Ishikawa (cell line): ENCODE measurements around the gene FAM20C.

Experiments
- CEBPB ChIP-seq: IDR thresholded peaks from 2 replicates; pipeline ENCODE4 v1.6.1; 2012
- CREB1 ChIP-seq: IDR thresholded peaks from 2 replicates; pipeline ENCODE4 v1.6.1; 2012; ENCODE audit warnings: low read depth
- EP300 ChIP-seq: IDR thresholded peaks from 2 replicates; pipeline ENCODE4 v1.6.1; 2012; ENCODE audit warnings: borderline replicate concordance
- FOXM1 ChIP-seq: IDR thresholded peaks from 2 replicates; pipeline ENCODE4 v1.6.1; 2012; ENCODE audit warnings: low read depth, borderline replicate concordance
- RAD21 ChIP-seq: IDR thresholded peaks from 2 replicates; pipeline ENCODE4 v1.6.1; 2012; ENCODE audit warnings: low read depth
- TAF1 ChIP-seq: IDR thresholded peaks from 2 replicates; pipeline ENCODE4 v1.6.1; 2012; ENCODE audit warnings: low read depth, mild to moderate bottlenecking
- TCF12 ChIP-seq: IDR thresholded peaks from 2 replicates; pipeline ENCODE4 v1.6.1; 2012; ENCODE audit warnings: low read depth
- TEAD4 ChIP-seq: IDR thresholded peaks from 2 replicates; pipeline ENCODE4 v1.6.1; 2012
- YY1 ChIP-seq: IDR thresholded peaks from 2 replicates; pipeline ENCODE4 v1.6.1; 2012; ENCODE audit warnings: low read depth
- ZBTB7A ChIP-seq: IDR thresholded peaks from 2 replicates; pipeline ENCODE4 v1.6.1; 2012; ENCODE audit warnings: low read depth
- TF ChIP-seq, protein P1 (sequence below): IDR thresholded peaks from 2 replicates; pipeline ENCODE4 v1.6.1; 2012
- TF ChIP-seq, protein P2 (sequence below): IDR thresholded peaks from 2 replicates; pipeline ENCODE4 v1.6.1; 2012

DNA sequence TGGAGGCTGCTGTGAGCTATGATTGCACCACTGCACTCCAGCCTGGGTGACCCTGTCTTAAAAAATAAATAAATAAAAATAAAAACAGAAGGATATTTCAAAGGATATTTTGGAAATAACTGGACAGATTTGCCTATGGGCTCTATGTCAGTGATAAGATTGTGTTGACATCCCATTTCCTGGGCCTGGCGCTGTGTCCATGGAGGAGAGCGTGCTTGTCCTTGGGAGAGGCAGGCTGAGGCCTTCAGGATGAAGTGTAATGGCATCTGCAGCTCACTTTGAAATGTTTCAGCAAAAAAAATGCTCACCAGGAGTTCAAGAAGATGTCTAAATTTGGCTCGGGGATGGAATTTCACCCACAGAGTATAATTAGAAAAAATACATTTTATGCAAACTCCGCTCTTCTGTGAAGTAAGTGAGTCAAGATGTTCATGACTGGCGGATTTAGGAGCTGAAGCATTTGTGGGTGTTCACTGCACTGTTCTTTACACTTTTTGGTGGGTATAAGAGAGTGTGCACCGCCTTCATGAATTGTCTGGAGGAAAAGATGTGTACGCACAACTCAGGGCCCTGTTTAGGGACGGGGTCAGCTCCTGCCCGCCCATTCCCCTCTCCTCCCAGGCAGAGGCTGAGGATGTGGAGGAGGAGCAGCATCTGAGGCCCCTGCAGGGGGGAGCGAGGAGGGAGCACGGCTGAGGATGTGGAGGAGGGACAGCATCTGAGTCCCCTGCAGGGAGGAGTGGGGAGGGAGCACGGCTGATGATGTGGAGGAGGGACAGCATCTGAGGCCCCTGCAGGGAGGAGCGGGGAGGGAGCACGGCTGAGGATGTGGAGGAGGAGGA, 79.1 kb downstream of the FAM20C start:
- TF ChIP-seq TEAD4 = no peak
- no peak for TF ChIP-seq CEBPB
- no peak for TF ChIP-seq RAD21
- no peak for TF ChIP-seq FOXM1
- no peak for TF ChIP-seq TAF1
- TF ChIP-seq, protein P1, sequence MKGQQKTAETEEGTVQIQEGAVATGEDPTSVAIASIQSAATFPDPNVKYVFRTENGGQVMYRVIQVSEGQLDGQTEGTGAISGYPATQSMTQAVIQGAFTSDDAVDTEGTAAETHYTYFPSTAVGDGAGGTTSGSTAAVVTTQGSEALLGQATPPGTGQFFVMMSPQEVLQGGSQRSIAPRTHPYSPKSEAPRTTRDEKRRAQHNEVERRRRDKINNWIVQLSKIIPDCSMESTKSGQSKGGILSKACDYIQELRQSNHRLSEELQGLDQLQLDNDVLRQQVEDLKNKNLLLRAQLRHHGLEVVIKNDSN = no peak
- no peak for TF ChIP-seq EP300
- no peak for TF ChIP-seq CREB1
- TF ChIP-seq, protein P2, sequence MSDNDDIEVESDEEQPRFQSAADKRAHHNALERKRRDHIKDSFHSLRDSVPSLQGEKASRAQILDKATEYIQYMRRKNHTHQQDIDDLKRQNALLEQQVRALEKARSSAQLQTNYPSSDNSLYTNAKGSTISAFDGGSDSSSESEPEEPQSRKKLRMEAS = no peak
- no peak for TF ChIP-seq TCF12
- no peak for TF ChIP-seq ZBTB7A
- no peak for TF ChIP-seq YY1
